ENCODE data around the gene EXOC2.
A peak's percentile ranks its signal among the peaks of the same experiment; 100 is the strongest.
"Not testable (repeated sequence)": the region's sequence is repeated elsewhere in the genome, so short reads cannot be mapped to it uniquely, and the experiment has no call there.

EXOC2 gene

GRCh38 chr6:635233-635632 is 57.7 kb downstream of the EXOC2 start:
- no peak for DNase-seq (ENCODE audit: low spot score)

- no peak for DNase-seq (ENCODE audit: low spot score)
Observed at GRCh38 chr6:633611-634010, 59.3 kb downstream of the EXOC2 start.

- DNase-seq (ENCODE audit: low spot score), result no peak
Observed at GRCh38 chr6:628766-629165, 64.2 kb downstream of the EXOC2 start.

GRCh38 chr6:626236-626635 is 66.7 kb downstream of the EXOC2 start:
- no peak for DNase-seq (ENCODE audit: low spot score)

- DNase-seq (ENCODE audit: low spot score), result peak; percentile 14
Observed at GRCh38 chr6:624979-625378, 68.0 kb downstream of the EXOC2 start.

DNA sequence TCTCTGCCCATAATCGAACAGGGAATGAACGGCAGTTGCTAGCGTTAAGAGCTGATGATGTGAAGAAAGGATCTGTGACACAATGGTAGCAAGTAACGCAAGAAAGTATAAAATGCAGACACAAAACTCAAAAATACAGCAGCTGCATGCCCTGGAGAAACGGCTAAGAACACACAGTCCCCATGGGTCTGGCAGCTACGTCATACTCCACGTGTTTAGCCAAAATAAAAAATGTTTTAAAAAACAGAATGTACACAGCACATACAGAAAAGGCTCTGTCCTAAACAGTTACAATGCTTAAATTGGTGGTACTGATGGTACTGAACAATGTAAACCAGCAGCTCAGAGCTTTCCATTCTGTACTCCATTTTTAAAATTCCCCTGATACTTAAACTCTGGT is 70.5 kb downstream of the EXOC2 start:
- DNase-seq (ENCODE audit: low spot score), result no peak

- DNase-seq (ENCODE audit: low spot score), result no peak
Observed at GRCh38 chr6:621931-622330, 71.0 kb downstream of the EXOC2 start.

DNA sequence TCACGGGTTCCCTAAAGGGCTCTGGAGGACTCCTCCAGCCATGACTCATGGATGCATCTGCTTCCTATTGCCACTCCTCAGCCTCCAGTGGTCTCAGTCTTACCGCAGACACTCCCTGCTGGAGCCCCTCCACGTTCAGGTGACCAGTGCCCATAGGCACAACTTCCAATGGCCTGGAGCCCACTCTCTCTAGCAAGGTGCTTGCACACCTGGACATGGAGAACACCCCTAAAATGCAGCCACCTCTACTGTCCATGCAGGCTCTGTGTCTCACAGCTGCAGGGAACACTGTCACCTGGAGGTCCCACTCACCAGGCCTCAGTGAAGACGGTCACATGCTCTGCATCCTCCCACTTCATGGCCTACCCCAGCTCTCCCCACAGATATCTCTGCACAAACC is 72.0 kb downstream of the EXOC2 start:
- no peak for DNase-seq (ENCODE audit: low spot score)

- no peak for DNase-seq (ENCODE audit: low spot score)
Observed at GRCh38 chr6:620166-620565, 72.8 kb downstream of the EXOC2 start.

- DNase-seq (ENCODE audit: low spot score), result no peak
Observed at GRCh38 chr6:617456-618100, 75.4 kb downstream of the EXOC2 start.

DNA sequence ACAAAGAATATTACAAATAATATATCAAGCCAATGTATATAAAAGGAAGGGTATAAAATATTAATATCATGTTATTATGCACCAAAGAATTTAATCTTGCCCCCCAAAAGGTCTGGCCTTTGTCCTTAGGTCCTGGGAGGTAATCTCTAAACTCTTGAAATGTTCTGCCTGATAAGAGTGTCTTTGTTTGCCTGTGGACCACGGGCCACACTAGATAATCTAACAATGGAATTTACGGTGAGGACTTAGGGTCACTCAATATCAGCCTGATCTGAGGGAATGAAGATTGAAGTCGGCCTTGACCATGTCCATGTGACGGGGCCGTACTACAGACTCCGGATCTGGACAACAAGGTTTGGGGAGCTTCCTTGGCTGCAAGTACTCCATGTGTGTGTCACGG is 79.0 kb downstream of the EXOC2 start:
- no peak for DNase-seq (ENCODE audit: low spot score)

DNA sequence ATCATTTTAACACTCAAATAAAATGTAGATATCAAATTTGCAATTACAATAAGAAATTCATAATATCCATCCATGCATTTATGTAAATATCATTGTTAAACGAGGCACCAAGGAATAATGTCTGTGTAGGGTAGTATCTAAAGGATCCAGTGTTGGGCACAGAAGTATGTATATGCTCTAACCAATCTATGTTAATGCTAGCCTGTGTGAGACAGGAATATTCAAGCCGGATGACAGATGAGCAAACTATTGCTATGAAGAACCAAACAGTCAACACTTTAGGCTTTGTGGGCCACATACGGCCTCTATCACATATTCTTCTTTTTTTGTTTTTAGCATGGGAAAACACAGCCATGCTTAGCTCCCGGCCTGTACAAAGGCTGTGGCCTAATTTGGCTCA is 81.0 kb downstream of the EXOC2 start:
- DNase-seq (ENCODE audit: low spot score), result no peak

GRCh38 chr6:610882-611281 is 82.1 kb downstream of the EXOC2 start:
- no peak for DNase-seq (ENCODE audit: low spot score)

GRCh38 chr6:609905-610304 is 83.0 kb downstream of the EXOC2 start:
- DNase-seq (ENCODE audit: low spot score), result no peak

DNA sequence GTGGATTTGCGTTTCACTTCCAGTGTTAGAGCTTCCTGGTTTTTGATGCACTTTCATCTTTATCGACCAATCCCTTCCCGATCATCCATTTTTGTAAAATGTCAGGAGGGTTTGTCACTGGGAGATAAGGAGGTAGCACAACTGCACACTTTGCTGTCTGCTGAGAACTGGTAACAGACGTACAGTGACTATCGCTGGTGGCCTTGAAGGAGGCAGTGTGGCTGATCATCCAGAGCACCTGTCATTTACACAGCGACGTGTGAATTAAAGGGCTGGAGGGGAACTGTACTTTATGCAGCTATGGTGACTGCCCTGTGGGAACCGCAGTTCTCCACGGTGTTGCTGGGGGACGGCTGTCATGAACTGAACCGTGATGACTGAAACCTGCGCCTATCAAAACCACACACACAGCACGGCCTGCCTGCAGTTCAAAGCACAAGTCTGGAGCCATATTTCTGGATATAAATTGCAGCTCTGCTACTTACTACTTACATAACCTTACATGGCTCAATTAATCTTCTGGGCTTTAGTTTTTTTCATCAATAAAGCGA is 86.0 kb downstream of the EXOC2 start:
- DNase-seq (ENCODE audit: low spot score), result no peak

DNA sequence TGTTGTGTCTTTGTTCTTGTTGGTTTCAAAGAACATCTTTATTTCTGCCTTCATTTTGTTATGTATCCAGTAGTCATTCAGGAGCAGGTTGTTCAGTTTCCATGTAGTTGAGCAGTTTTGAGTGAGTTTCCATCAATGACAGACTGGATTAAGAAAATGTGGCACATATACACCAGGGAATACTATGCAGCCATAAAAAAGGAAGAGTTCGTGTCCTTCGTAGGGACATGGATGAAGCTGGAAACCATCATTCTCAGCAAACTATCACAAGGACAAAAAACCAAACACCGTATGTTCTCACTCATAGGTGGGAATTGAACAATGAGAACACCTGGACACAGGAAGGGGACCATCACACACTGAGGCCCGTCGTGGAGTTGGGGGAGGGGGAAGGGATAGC is 87.0 kb downstream of the EXOC2 start:
- not testable (repeated sequence) for DNase-seq (ENCODE audit: low spot score)

DNA sequence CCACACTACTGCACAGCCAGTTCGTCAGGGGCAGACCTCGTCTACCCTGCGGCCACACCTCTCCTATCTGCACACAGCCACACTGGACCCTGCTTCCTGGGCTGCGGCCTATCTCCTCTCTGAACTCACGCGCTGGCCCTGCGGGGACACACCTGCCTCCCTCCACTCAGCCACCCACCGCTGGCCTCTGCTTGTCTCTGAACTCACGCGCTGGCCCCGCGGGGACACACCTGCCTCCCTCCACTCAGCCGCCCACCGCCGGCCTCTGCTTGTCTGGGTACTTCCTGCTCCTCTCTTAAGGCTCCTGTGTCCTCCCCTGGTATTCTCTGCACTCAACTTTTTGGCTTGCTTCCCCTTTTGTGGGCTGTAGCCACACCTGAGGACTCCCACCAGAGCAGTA is 88.4 kb downstream of the EXOC2 start:
- DNase-seq (ENCODE audit: low spot score), result no peak

DNA sequence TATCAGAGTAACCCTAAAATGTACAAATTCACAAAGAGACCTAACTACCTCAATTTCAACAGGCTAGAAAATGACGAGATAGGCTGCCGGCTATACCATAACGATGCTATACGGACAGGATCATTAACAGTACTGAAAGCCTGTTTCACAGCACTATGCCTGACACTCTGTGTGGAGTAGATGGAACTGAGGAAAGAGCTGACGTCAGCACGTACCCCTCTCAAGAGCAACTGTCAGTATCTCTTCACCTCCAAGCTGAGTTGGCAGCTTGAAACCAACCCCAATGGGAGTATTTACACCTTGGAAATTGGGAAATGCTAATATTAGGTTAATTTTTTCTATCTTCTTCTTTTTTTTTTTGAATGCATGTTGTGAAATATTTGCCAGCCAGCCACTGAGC is 89.7 kb downstream of the EXOC2 start:
- no peak for DNase-seq (ENCODE audit: low spot score)

GRCh38 chr6:599576-600448 is 93.1 kb downstream of the EXOC2 start:
- DNase-seq (ENCODE audit: low spot score), result no peak

- DNase-seq (ENCODE audit: low spot score), result no peak
Observed at GRCh38 chr6:593907-594212, 99.1 kb downstream of the EXOC2 start.

- peak; percentile 61 for DNase-seq (ENCODE audit: low spot score)
Observed at GRCh38 chr6:593139-593906, 99.6 kb downstream of the EXOC2 start.

DNA sequence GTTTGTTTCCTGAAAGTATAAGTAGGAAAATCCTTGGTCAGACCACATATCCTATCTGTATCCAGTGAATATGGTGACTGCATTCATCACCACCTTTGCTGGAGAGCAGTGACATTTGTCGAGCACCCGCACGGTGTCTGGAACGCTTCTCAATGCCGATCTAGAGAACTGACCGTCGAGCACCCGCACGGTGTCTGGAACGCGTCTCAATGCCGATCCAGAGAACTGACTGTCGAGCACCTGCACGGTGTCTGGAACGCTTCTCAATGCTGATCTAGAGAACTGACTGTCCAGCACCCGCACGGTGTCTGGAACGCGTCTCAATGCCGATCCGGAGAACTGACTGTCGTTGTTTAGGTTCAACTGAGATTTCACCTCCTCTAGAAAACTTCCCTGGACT is 103.8 kb downstream of the EXOC2 start:
- no peak for DNase-seq (ENCODE audit: low spot score)

GRCh38 chr6:586553-586952 is 106.4 kb downstream of the EXOC2 start:
- no peak for DNase-seq (ENCODE audit: low spot score)
